Inflammatory macrophage treated with lipopolysaccharide for 4 hours (primary cell): ENCODE data around the gene ZC3H7A.

Experiments
- DNase-seq: peaks from one replicate; pipeline ENCODE4 v3.0.0-alpha.2; 2020

Gene ZC3H7A

GRCh38 chr16:11762431-11762830, 34.6 kb downstream of the ZC3H7A start:
- no peak for DNase-seq

DNA sequence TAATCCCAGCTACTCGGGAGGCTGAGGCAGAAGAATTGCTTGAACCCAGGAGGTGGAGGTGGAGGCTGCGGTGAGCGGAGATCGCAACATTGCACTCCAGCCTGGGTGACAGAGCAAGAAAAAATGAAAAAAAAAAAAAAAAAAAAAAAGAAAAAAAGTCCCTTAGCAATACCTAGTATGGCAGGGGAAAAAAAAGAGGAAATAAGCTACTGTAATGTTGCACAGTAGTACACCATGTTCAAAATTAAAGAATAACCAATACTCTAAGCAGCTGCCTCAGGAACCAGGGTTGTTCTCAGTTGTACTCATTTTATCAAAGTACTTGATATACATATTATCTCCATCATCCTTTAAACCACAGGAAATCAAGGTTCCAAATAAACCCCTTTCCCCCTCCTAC, 37.1 kb downstream of the ZC3H7A start:
- peak; percentile 61 for DNase-seq

- no peak for DNase-seq
Observed at GRCh38 chr16:11759163-11759834, 37.8 kb downstream of the ZC3H7A start.

DNA sequence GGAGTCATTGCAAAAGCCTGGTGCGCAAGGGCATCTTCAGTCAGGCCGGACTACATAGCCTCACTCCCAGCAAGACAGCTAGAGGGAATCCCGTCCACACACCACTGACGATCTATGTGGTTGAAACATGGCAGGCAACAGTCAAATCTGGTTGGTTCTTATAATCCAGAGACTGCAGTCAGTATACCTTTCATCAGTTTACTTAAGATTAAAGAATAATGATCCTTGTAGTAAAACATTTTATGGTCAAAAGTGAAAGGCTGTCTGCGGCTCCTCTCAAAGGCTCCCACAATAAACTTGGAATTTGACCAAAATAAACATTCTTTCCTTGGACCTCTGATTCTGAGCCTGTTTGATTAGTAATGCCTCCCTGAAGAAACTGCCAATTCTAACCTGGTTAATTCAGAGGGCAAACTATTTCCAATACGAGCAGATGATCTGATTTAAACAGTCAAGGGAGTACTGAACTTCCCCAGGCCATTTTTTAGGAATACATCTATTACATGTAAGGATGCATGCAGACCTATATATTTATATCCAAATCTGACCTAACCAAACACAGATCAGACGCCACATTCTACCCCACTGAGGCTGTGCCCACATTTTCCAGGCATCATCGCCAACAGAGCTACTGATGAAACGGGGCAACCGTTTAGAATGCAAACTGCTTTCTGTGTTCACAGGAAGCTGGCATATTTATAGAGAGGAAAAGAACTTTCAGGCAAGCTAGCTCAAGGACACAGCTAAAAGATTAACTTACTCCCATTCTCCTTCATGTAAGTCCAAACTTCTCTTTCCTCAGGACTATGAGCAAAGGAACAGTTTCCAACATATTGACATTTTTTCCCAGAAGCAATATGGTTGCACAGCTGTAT, 39.1 kb downstream of the ZC3H7A start:
- no peak for DNase-seq

DNA sequence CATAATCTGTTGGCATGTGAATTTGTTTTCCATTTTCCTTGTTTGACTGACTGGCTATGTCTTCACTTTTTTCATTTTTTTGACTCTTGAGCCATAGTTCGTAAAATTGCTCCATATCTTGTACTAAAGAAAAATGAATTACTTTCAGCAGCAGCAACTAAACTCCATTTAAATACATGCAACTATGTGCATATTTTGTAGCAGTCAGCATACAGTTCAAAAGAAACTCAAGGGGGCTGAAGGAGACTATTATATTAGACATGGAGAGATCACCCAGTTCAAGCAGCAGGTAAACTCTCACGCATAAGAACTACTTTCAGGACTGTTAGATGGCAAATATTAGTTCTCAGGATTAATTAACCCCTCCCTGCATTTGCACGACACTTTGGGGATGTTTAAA, 40.8 kb downstream of the ZC3H7A start:
- DNase-seq = no peak

- DNase-seq = no peak
Observed at GRCh38 chr16:11755022-11755760, 41.9 kb downstream of the ZC3H7A start.

DNA sequence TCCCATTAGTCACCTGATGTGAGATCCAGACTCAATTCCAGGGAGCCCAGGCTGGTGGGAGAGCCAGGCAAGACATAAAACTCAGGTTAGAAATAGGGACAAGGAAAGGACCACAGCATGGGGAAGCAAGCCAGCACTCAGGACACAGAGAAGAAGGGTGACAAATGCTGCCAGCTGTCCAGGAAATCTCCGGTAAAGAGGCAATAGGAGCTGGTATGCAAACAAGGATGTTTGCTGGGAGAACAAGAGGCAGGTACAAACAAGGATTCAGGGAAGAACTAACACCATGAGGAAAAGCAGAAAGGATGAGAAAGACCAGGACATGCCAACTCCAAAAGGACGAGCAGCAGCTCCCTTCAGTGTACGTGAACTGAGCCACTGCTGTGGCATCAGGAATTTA, 44.2 kb downstream of the ZC3H7A start:
- DNase-seq = no peak

DNA sequence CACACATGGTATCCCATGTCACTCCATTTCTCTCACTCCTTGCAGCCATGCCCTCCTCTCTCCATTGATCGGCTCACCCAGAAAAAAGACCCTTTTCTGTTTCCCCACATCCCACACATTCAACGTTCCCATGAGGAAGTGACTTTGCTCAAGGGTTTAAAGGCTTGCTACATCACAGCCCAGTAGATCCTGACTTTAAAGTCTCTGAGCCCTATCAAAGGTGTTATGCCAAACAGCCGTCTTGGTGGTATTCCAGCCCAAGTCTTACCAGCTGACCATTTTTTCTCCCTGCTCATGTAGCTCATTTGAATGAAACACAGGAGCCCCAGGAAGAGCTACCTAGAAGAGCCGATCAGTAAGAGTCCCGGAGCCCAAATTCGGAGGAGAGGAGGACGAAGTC, 47.0 kb downstream of the ZC3H7A start:
- no peak for DNase-seq

DNA sequence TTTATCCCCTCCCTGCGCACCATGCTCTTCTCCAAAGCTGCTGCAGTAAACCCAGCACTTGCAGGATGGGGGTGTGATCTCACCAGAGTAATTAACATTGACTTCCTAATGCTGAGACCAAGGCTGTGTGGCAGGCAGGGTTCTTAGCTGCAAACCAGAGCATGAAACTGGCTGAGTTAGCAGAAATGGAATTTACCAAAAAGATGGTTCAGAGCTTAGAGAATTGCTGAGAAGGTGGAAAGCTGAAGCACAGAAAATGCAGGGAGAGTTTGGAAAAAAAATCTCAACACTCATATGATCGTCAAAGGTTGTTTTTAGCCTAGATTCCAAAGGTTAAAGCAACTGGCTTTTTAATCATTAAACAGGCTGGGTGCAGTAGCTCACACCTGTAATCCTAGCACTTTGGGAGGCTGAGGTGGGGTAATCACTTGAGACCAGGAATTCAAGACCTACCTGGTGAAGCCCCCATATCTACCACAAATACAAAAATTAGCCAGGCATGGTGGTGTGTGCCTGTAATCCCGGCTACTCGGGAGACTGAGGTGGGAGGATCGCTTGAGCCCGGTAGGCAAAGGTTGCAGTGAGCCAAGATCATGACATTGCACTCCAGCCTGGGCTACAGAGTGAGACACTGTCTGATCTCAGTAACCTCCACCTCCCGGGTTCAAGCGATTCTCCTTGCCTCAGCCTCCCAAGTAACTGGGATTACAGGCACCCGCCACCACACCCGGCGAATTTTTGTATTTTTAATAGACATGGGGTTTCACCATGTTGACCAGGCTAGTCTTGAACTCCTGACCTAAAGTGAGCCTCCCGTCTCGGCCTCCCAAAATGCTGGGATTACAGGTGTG, 48.4 kb downstream of the ZC3H7A start:
- no peak for DNase-seq

- DNase-seq = no peak
Observed at GRCh38 chr16:11747949-11748403, 49.1 kb downstream of the ZC3H7A start.

DNA sequence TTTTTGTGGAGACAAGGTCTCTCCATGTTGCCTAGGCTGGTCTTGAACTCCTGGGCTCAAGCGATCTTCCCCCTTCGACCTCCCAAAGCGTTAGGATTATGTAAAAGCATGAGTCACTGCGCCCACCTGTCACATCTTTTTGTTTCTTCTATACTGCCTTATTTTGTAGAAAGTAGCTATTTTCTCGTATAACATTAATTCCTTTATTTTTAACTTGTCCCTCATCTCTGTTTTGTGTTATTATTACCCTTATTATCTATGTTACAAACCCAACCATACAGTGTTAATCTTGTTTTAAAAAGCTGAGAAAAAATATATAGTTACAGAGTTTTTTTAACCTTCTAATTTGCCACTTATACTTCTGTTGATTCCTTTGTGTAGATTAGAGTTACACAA, 53.0 kb downstream of the ZC3H7A start:
- DNase-seq = no peak

- DNase-seq = peak; percentile 99
Observed at GRCh38 chr16:11743308-11744074, 53.6 kb downstream of the ZC3H7A start.

GRCh38 chr16:11742536-11743307, 54.3 kb downstream of the ZC3H7A start, which contains the start of gene TXNDC11:
Gene TXNDC11 (minus strand): TSS chr16:11742857. CDS start chr16:11742730, 127 bp downstream.
- peak; percentile 99 for DNase-seq

DNA sequence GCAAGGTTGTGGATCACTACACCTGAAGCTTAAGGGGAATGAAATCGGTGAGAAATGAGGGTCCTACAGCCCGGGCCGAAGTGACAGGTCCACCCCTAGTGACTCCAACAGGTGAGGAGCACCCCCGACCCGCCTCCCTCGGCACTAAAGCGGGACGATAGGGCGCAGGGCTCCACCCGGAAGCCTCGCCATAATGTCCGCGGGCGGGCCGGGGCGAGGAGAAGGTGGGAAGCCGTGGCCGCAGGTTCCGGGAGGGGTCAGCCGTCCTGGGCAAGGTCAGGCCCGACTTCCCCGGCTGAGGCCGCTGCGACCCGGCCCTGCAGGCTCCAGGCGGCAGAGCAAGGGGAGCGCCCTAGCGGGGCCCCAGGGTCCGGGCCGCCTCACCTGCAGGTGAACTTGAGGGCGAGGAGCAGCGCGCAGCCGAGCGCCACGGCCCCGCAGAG, 54.9 kb downstream of the ZC3H7A start:
- DNase-seq = peak; percentile 47

- no peak for DNase-seq
Observed at GRCh38 chr16:11740567-11740966, 56.5 kb downstream of the ZC3H7A start.

GRCh38 chr16:11738742-11739544, 58.1 kb downstream of the ZC3H7A start:
- DNase-seq = no peak

GRCh38 chr16:11737713-11738112, 59.3 kb downstream of the ZC3H7A start:
- DNase-seq = peak; percentile 49

DNA sequence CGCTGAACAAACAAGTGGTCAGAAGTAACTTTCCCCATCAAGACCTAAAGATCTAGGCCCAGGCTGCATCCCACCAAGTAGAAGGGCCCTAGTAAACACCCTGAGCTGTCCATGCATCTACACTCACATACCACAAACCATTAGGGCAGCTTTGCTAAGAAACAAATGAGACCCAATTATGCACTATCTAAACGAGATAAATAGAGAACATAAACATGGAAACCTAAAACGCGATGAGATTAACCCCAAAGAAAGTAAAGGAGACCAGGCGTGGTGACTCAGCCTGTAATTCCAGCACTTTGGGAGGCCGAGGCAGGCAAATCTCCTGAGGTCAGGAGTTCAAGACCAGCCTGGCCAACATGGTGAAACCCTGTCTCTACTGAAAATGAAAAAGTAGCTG, 60.2 kb downstream of the ZC3H7A start:
- no peak for DNase-seq

DNA sequence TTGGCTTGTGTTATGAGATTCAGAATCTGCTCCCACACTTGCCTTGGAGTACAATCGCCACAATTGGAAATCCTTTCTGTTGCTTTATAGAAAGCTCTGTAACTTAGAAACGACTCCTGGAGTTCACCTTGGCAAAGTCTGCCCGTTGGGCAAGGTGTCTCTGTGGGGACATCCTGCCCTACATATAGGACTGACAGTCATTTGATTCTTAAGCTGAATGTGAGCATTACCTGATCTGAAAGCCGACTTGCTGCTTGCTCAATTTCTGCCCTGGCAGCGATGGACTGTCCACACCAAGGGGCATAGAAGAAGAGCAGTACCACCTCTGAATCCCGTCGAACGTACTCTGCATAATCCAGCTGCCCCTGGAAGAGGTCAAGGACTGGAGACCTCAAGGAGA, 61.3 kb downstream of the ZC3H7A start:
- DNase-seq = no peak

- peak; percentile 28 for DNase-seq
Observed at GRCh38 chr16:11734653-11735043, 62.4 kb downstream of the ZC3H7A start.
